IMR-90 (cell line): ENCODE results near the gene NR6A1. TPM values are rescaled to one million over a fixed set of nuclear protein-coding genes. Genes with fewer than 3 reads are reported as not detected.

ENCODE experiments used
- ATAC-seq: fragments of 200-7000 bp; cut with Tn5 transposase; 2 replicates; pipeline ENCODE4 v1.9.1; 2020; ENCODE audit warnings: low read depth, mild to moderate bottlenecking, moderate library complexity
- BruUV-seq: library from RNA; stranded (reverse); fragments of 400-500 nt; replicated peaks from 2 replicates; lab custom pipeline; 2021; lab: Mats Ljungman, UMichigan
- CTCF ChIA-PET: fragments of 300-600 bp; formaldehyde crosslinking; extraction: SDS; loops from one replicate; lab custom pipeline; 2021; ENCODE audit warnings: antibody characterized with exemption; lab: Yijun Ruan, JAX
- POLR2A ChIA-PET: fragments of 300-600 bp; sonication (Branson Sonifier 250); formaldehyde crosslinking; loops from one replicate; lab custom pipeline; 2022; ENCODE audit warnings: antibody characterized with exemption; ENCODE audit not compliant: unreplicated experiment; lab: Charles Lee
- DNase-seq: peaks from one replicate; pipeline ENCODE4 v3.0.0; 2013
- H2AFZ ChIP-seq: replicated peaks from 2 replicates; pipeline ENCODE3; 2013; ENCODE audit warnings: low read length, mild to moderate bottlenecking; ENCODE audit not compliant: poor library complexity
- H2AK5ac ChIP-seq: 2 replicates; pipeline ENCODE4 v1.6.1; 2013; ENCODE audit warnings: low read depth, low read length, inconsistent platforms
- H2AK9ac ChIP-seq: replicated peaks from 2 replicates; pipeline ENCODE3; 2013; ENCODE audit warnings: mild to moderate bottlenecking, low read depth, low read length, moderate library complexity; ENCODE audit not compliant: poor library complexity
- H2BK120ac ChIP-seq: 2 replicates; pipeline ENCODE4 v1.6.1; 2013; ENCODE audit warnings: low read depth, low read length, inconsistent platforms
- H2BK15ac ChIP-seq: 3 replicates; pipeline ENCODE4 v1.6.1; 2013; ENCODE audit warnings: low read depth, low read length, inconsistent platforms
- H2BK20ac ChIP-seq: 2 replicates; pipeline ENCODE4 v1.6.1; 2013; ENCODE audit warnings: low read depth, mild to moderate bottlenecking, inconsistent platforms, low read length, moderate library complexity
- H2BK5ac ChIP-seq: 2 replicates; pipeline ENCODE4 v1.6.1; 2013; ENCODE audit warnings: mild to moderate bottlenecking, low read depth, low read length, inconsistent platforms; ENCODE audit not compliant: poor library complexity, severe bottlenecking
- H3K14ac ChIP-seq: replicated peaks from 2 replicates; pipeline ENCODE4 v1.6.1; 2013; ENCODE audit warnings: low read depth, low read length, inconsistent platforms
- H3K18ac ChIP-seq: 2 replicates; pipeline ENCODE4 v1.6.1; 2013; ENCODE audit warnings: low read depth, low read length, control low read depth
- H3K23ac ChIP-seq: 2 replicates; pipeline ENCODE4 v1.6.1; 2013; ENCODE audit warnings: low read depth, low read length, inconsistent platforms
- H3K27ac ChIP-seq: 2 replicates; pipeline ENCODE4 v1.5.1; 2013; ENCODE audit warnings: mild to moderate bottlenecking, control low read depth, low read length; ENCODE audit not compliant: insufficient read depth
- H3K27me3 ChIP-seq: 2 replicates; pipeline ENCODE4 v1.6.1; 2013; ENCODE audit warnings: low read length; ENCODE audit not compliant: control insufficient read depth, insufficient read depth
- H3K36me3 ChIP-seq: 2 replicates; pipeline ENCODE4 v1.6.1; 2013; ENCODE audit warnings: low read length, mixed read lengths; ENCODE audit not compliant: control insufficient read depth, insufficient read depth
- H3K4ac ChIP-seq: 2 replicates; pipeline ENCODE4 v1.6.1; 2013; ENCODE audit warnings: low read depth, low read length, inconsistent platforms
- H3K4me1 ChIP-seq: 2 replicates; pipeline ENCODE4 v1.6.1; 2013; ENCODE audit warnings: low read length, mixed read lengths; ENCODE audit not compliant: control insufficient read depth, insufficient read depth
- H3K4me2 ChIP-seq: 2 replicates; pipeline ENCODE4 v1.6.1; 2013; ENCODE audit warnings: low read depth, mild to moderate bottlenecking, control low read depth, low read length, moderate library complexity
- H3K4me3 ChIP-seq: 2 replicates; pipeline ENCODE4 v1.5.1; 2013; ENCODE audit warnings: low read depth, mild to moderate bottlenecking, control low read depth, low read length, moderate library complexity; ENCODE audit not compliant: insufficient read depth
- H3K56ac ChIP-seq: 2 replicates; pipeline ENCODE4 v1.6.1; 2013; ENCODE audit warnings: low read length, inconsistent platforms; ENCODE audit not compliant: insufficient read depth; ENCODE audit errors: extremely low read depth
- H3K79me1 ChIP-seq, 2 experiments: 2 replicates each; pipeline ENCODE4 v1.6.1; 2013; ENCODE audit warnings: low read length in 2 of 2, inconsistent platforms in 1 of 2, low read depth in 1 of 2
- H3K9ac ChIP-seq: 2 replicates; pipeline ENCODE4 v1.6.1; 2013; ENCODE audit warnings: low read depth, low read length, control low read depth
- H3K9me1 ChIP-seq: 2 replicates; pipeline ENCODE4 v1.6.1; 2013; ENCODE audit warnings: low read length, inconsistent platforms; ENCODE audit not compliant: insufficient read depth
- H3K9me3 ChIP-seq: 2 replicates; pipeline ENCODE4 v1.6.1; 2013; ENCODE audit warnings: low read length; ENCODE audit not compliant: control insufficient read depth, insufficient read depth
- H4K20me1 ChIP-seq: 2 replicates; pipeline ENCODE4 v1.6.1; 2013; ENCODE audit warnings: low read length, inconsistent platforms; ENCODE audit not compliant: insufficient read depth
- H4K5ac ChIP-seq: 2 replicates; pipeline ENCODE4 v1.6.1; 2013; ENCODE audit warnings: mild to moderate bottlenecking, low read depth, low read length, control low read depth
- H4K8ac ChIP-seq, 2 experiments: 2 replicates each; pipeline ENCODE4 v1.6.1; 2013; ENCODE audit warnings: low read depth in 2 of 2, low read length in 2 of 2, control low read depth in 1 of 2, inconsistent platforms in 1 of 2
- H4K91ac ChIP-seq: 2 replicates; pipeline ENCODE4 v1.6.1; 2013; ENCODE audit warnings: low read depth, low read length, inconsistent platforms; ENCODE audit not compliant: insufficient read depth
- BHLHE40 ChIP-seq: fragments of 150-350 bp; IDR thresholded peaks from 2 replicates; pipeline ENCODE4 v1.6.1; 2016; ENCODE audit warnings: mild to moderate bottlenecking, low read depth, low read length
- CEBPB ChIP-seq: IDR thresholded peaks from 2 replicates; pipeline ENCODE4 v1.6.1; 2012; ENCODE audit warnings: low read depth, low read length, improper control_type of control experiment
- CHD1 ChIP-seq: IDR thresholded peaks from 2 replicates; pipeline ENCODE4 v1.6.1; 2012; ENCODE audit warnings: low read depth, low read length, improper control_type of control experiment
- CTCF ChIP-seq: conservative IDR thresholded peaks from 2 replicates; pipeline ENCODE4 v1.5.1; 2012; ENCODE audit warnings: mild to moderate bottlenecking, low read depth, low read length, improper control_type of control experiment
- ELK1 ChIP-seq: fragments of 150-350 bp; IDR thresholded peaks from 2 replicates; pipeline ENCODE4 v1.6.1; 2016; ENCODE audit warnings: low read depth, mild to moderate bottlenecking, low read length, moderate library complexity, borderline replicate concordance
- FOS ChIP-seq: fragments of 150-350 bp; IDR thresholded peaks from 2 replicates; pipeline ENCODE4 v1.6.1; 2016; ENCODE audit warnings: low read depth, low read length
- MAFK ChIP-seq: IDR thresholded peaks from 2 replicates; pipeline ENCODE4 v1.6.1; 2012; ENCODE audit warnings: low read depth, low read length, improper control_type of control experiment
- MXI1 ChIP-seq: IDR thresholded peaks from 2 replicates; pipeline ENCODE4 v1.6.1; 2012; ENCODE audit warnings: low read depth, mild to moderate bottlenecking, low read length, moderate library complexity, borderline replicate concordance
- NFE2L2 ChIP-seq: fragments of 150-350 bp; IDR thresholded peaks from 2 replicates; pipeline ENCODE4 v1.6.1; 2016; ENCODE audit warnings: low read depth, mild to moderate bottlenecking, low read length
- POLR2A ChIP-seq: IDR thresholded peaks from 2 replicates; pipeline ENCODE4 v1.6.1; 2012; ENCODE audit warnings: mild to moderate bottlenecking, low read depth, low read length
- RAD21 ChIP-seq: IDR thresholded peaks from 2 replicates; pipeline ENCODE4 v1.6.1; 2012; ENCODE audit warnings: low read length, improper control_type of control experiment
- RCOR1 ChIP-seq: IDR thresholded peaks from 2 replicates; pipeline ENCODE4 v1.6.1; 2012; ENCODE audit warnings: mild to moderate bottlenecking, low read length, improper control_type of control experiment; ENCODE audit not compliant: insufficient replicate concordance
- RFX5 ChIP-seq: IDR thresholded peaks from 2 replicates; pipeline ENCODE4 v1.8.0; 2012; ENCODE audit warnings: low read depth, mild to moderate bottlenecking, low read length, moderate library complexity
- SMC3 ChIP-seq: fragments of 150-350 bp; IDR thresholded peaks from 2 replicates; pipeline ENCODE4 v1.6.1; 2016; ENCODE audit warnings: low read depth, mild to moderate bottlenecking, antibody characterized with exemption, low read length, moderate library complexity
- WGBS, 2 experiments: methylation state at CpG; one replicate each; pipeline versions ENCODE4 v1.1.5 to v1.1.7; 2013; ENCODE audit warnings: missing lambda C conversion rate in 2 of 2; ENCODE audit not compliant: insufficient read length in 1 of 2; ENCODE audit errors: extremely low coverage in 2 of 2; 5-methylcytosine and 5-hydroxymethylcytosine counted together
- dilution Hi-C: fragments of 300-500 bp; cut with HindIII; formaldehyde crosslinking; loops from one replicate; pipeline ENCODE4 v1.14.3; 2018; ENCODE audit warnings: low sequenced_read_pairs; ENCODE audit not compliant: unreplicated experiment
- in situ Hi-C: fragments of 300-500 bp; cut with MboI; formaldehyde crosslinking; loops from 3 replicates; pipeline ENCODE4 v1.14.3; 2019; ENCODE audit warnings: low sequenced_read_pairs, inconsistent platforms, mixed read lengths
- intact Hi-C: fragments of 100-400 bp; cut with micrococcal nuclease; formaldehyde crosslinking; loops from 2 replicates; pipeline ENCODE4 v1.10.0; 2022
- polyA plus RNA-seq, 3 experiments: library from polyadenylated mRNA; depleted of rRNA; stranded (reverse); fragments of >200 nt; gene quantifications; 2 replicates each; pipeline ENCODE4 v1.2.3, GENCODE V29; 2012; ENCODE audit warnings: low replicate concordance in 1 of 3
- total RNA-seq: library from RNA; depleted of rRNA; stranded (reverse); fragments of >200 nt; gene quantifications from 2 replicates; pipeline ENCODE4 v1.2.3, GENCODE V29; 2012

Gene NR6A1
- total and polyA plus RNA-seq, 2 of the 4 experiments (the other 2 are of a cell fraction) = 0.14 to 0.36 TPM

- H3K18ac ChIP-seq = no peak overlapping the region
- CTCF ChIA-PET = no interaction called here
- in situ Hi-C loops = no loop called here
- no peaks in the 10 kb centered on the region; the same call in 1 of the 2 replicates for H3K4me1 ChIP-seq
- no peak overlapping the region for H3K9ac ChIP-seq
- no peaks in the 10 kb centered on the region for H3K9me1 ChIP-seq
- ATAC-seq = no peak
- no peak overlapping the region for H4K8ac ChIP-seq
- no peak overlapping the region for H2BK120ac ChIP-seq
- H4K91ac ChIP-seq = no peak overlapping the region
- H3K4me2 ChIP-seq = no peak overlapping the region
- no peaks in the 10 kb centered on the region for H3K9me3 ChIP-seq
- no peaks in the 10 kb centered on the region for H3K36me3 ChIP-seq
- dilution Hi-C loops = no loop called here
- no peak overlapping the region for H2BK5ac ChIP-seq
- TF ChIP-seq POLR2A (no peak), CHD1 (no peak), MAFK (no peak), NFE2L2 (no peak), RCOR1 (no peak), RAD21 (no peak), RFX5 (no peak), CEBPB (no peak), SMC3 (no peak), CTCF (no peak), FOS (no peak), MXI1 (no peak), ELK1 (no peak), BHLHE40 (no peak)
- H3K23ac ChIP-seq = no peak overlapping the region
- H3K56ac ChIP-seq = no peak overlapping the region
- no peaks in the 10 kb centered on the region for H3K79me1 ChIP-seq
- H3K4me3 ChIP-seq = no peak overlapping the region
- H3K14ac ChIP-seq = no peak overlapping the region
- no peaks in the 10 kb centered on the region for H4K20me1 ChIP-seq
- 77 to 92% methylated on average over 1 to 3 of the region's 23 CpGs for WGBS, 2 experiments
- no peak overlapping the region for H2BK20ac ChIP-seq
- H2AFZ ChIP-seq = peak overlapping the region; percentile 27
- no peak overlapping the region for H2AK9ac ChIP-seq
- peaks cover 49% of the 10 kb centered on the region for H3K27me3 ChIP-seq
- H2BK15ac ChIP-seq = no peak overlapping the region
- BruUV-seq = no TSS peak
- H4K5ac ChIP-seq = no peak overlapping the region
- intact Hi-C loops = no loop called here
- no peak overlapping the region for H3K27ac ChIP-seq
- no peak overlapping the region for H2AK5ac ChIP-seq
- POLR2A ChIA-PET = no interaction called here
- no peak overlapping the region for H3K4ac ChIP-seq
- DNase-seq = no peak
These were observed 259.0 kb downstream of the NR6A1 start for GRCh38 chr9:124511891-124512805.
